Epithelial cell of prostate (primary cell): ENCODE results near the gene GADD45B.
A peak's percentile ranks its signal among the peaks of the same experiment; 100 is the strongest.
"Not testable (repeated sequence)": the region's sequence is repeated elsewhere in the genome, so short reads cannot be mapped to it uniquely, and the experiment has no call there.

Source experiments
- DNase-seq: peaks from one replicate; pipeline ENCODE4 v3.0.0-alpha.2; 2011; ENCODE audit warnings: low read depth, low spot score
- H3K27ac ChIP-seq: fragments of 450-650 bp; 2 replicates; pipeline ENCODE4 v1.5.1; 2017; ENCODE audit warnings: mild to moderate bottlenecking

GADD45B gene

GRCh38 chr19:2463694-2464093, 12.2 kb upstream of the GADD45B start:
- DNase-seq, H3K27ac ChIP-seq: not testable (repeated sequence)

GRCh38 chr19:2464389-2464788, 11.5 kb upstream of the GADD45B start:
- H3K27ac ChIP-seq, result no peak overlapping the region
- no peak for DNase-seq

- DNase-seq, result no peak
- no peak overlapping the region for H3K27ac ChIP-seq
Observed at GRCh38 chr19:2468596-2468995, 7.3 kb upstream of the GADD45B start.

GRCh38 chr19:2469102-2469914, 6.6 kb upstream of the GADD45B start:
- no peak overlapping the region for H3K27ac ChIP-seq
- DNase-seq, result no peak

GRCh38 chr19:2469915-2470200, 6.1 kb upstream of the GADD45B start:
- not testable (repeated sequence) for H3K27ac ChIP-seq, DNase-seq

- no peak for DNase-seq
- peak overlapping the region; percentile 90 for H3K27ac ChIP-seq
Observed at GRCh38 chr19:2474232-2475017, 1.5 kb upstream of the GADD45B start.

- no peak for DNase-seq
- peak overlapping the region; percentile 90 for H3K27ac ChIP-seq
Observed at GRCh38 chr19:2475018-2475701, 767 bp upstream of the GADD45B start.

GRCh38 chr19:2476451-2477140, 669 bp downstream of the GADD45B start:
- no peak for DNase-seq

GRCh38 chr19:2477141-2477710, 1.3 kb downstream of the GADD45B start:
- DNase-seq, result no peak
- H3K27ac ChIP-seq, result peak overlapping the region; percentile 90

More at GRCh38 chr19:2476451-2477140, 669 bp downstream of the GADD45B start:
- H3K27ac ChIP-seq, result peak overlapping the region; percentile 90

GRCh38 chr19:2477732-2478191, 1.8 kb downstream of the GADD45B start:
- peak overlapping the region; percentile 90 for H3K27ac ChIP-seq
- no peak for DNase-seq

- H3K27ac ChIP-seq, result peak overlapping the region; percentile 90
- peak; percentile 59 for DNase-seq
Observed at GRCh38 chr19:2478278-2478755, 2.4 kb downstream of the GADD45B start.

GRCh38 chr19:2478756-2479555, 3.0 kb downstream of the GADD45B start:
- peak overlapping the region; percentile 90 for H3K27ac ChIP-seq
- DNase-seq, result peak; percentile 63

GRCh38 chr19:2479556-2480194, 3.7 kb downstream of the GADD45B start:
- H3K27ac ChIP-seq, result peak overlapping the region; percentile 90
- DNase-seq, result no peak

- DNase-seq, result no peak
- H3K27ac ChIP-seq, result no peak overlapping the region
Observed at GRCh38 chr19:2481466-2481865, 5.5 kb downstream of the GADD45B start.

GRCh38 chr19:2482354-2483038, 6.6 kb downstream of the GADD45B start:
- H3K27ac ChIP-seq, result no peak overlapping the region
- DNase-seq, result no peak

- no peak for DNase-seq
Observed at GRCh38 chr19:2483084-2483483, 7.2 kb downstream of the GADD45B start.

GRCh38 chr19:2483484-2484151, 7.7 kb downstream of the GADD45B start:
- H3K27ac ChIP-seq, result no peak overlapping the region
- no peak for DNase-seq

More at GRCh38 chr19:2483084-2483483, 7.2 kb downstream of the GADD45B start:
- no peak overlapping the region for H3K27ac ChIP-seq
